Panc1 (cell line): Measurements from ENCODE around the gene LHFPL4. TPM values are rescaled to one million over a fixed set of nuclear protein-coding genes. Genes with fewer than 3 reads are reported as not detected.

Experiments used
- ATAC-seq: fragments of 200-7000 bp; cut with Tn5 transposase; 2 replicates; pipeline ENCODE4 v1.9.1; 2020; ENCODE audit warnings: mild to moderate bottlenecking, moderate library complexity
- BruUV-seq: library from RNA; stranded (reverse); fragments of 400-500 nt; replicated peaks from 2 replicates; lab custom pipeline; 2021; lab: Mats Ljungman, UMichigan
- CTCF ChIA-PET: fragments of 300-600 bp; sonication (Branson Sonifier 250); formaldehyde crosslinking; loops from one replicate; lab custom pipeline; 2022; ENCODE audit warnings: antibody characterized with exemption; lab: Charles Lee
- POLR2A ChIA-PET: fragments of 300-600 bp; sonication (Branson Sonifier 250); formaldehyde crosslinking; loops from one replicate; lab custom pipeline; 2022; ENCODE audit warnings: antibody characterized with exemption; lab: Charles Lee
- DNase-seq: peaks from one replicate; pipeline ENCODE4 v3.0.0-alpha.2; 2010; ENCODE audit warnings: low read depth, low spot score
- H3K27ac ChIP-seq: 2 replicates; pipeline ENCODE4 v1.5.1; 2011; ENCODE audit warnings: mild to moderate bottlenecking, low read length, inconsistent platforms
- H3K27me3 ChIP-seq: fragments of 200-500 bp; sonication (Bioruptor generic); 2 replicates; pipeline ENCODE4 v1.6.0; 2014; ENCODE audit warnings: low read length, inconsistent platforms; ENCODE audit not compliant: control insufficient read depth, insufficient read depth
- H3K36me3 ChIP-seq: fragments of 200-500 bp; sonication (Bioruptor generic); 2 replicates; pipeline ENCODE4 v1.5.1; 2014; ENCODE audit warnings: inconsistent platforms, mild to moderate bottlenecking, low read length, moderate library complexity; ENCODE audit not compliant: control insufficient read depth, insufficient read depth
- H3K4me1 ChIP-seq: 2 replicates; pipeline ENCODE4 v1.5.1; 2011; ENCODE audit warnings: inconsistent platforms, mild to moderate bottlenecking, low read length, moderate library complexity; ENCODE audit not compliant: control insufficient read depth, insufficient read depth
- H3K4me3 ChIP-seq, 2 experiments: 2 replicates each; pipeline ENCODE4 v1.5.1; 2011 to 2012; ENCODE audit warnings: low read depth in 2 of 2, low read length in 2 of 2, mild to moderate bottlenecking in 2 of 2, inconsistent platforms in 1 of 2, moderate library complexity in 1 of 2
- H3K9me3 ChIP-seq: fragments of 200-500 bp; sonication (Bioruptor generic); 2 replicates; pipeline ENCODE4 v1.5.1; 2014; ENCODE audit warnings: low read depth, mild to moderate bottlenecking, inconsistent platforms, low read length, moderate library complexity; ENCODE audit not compliant: control insufficient read depth, insufficient read depth
- CTCF ChIP-seq: fragments of 450-650 bp; IDR thresholded peaks from 2 replicates; pipeline ENCODE4 v1.5.1; 2017; ENCODE audit warnings: mild to moderate bottlenecking
- POLR2AphosphoS5 ChIP-seq: IDR thresholded peaks from 2 replicates; pipeline ENCODE4 v1.6.1; 2012; ENCODE audit warnings: mild to moderate bottlenecking, low read depth, low read length, moderate library complexity
- REST ChIP-seq, 2 experiments: IDR thresholded peaks; 2 replicates each; pipeline ENCODE4 v1.6.1; 2011 to 2012; ENCODE audit warnings: low read depth in 2 of 2, control low read depth in 1 of 2, low read length in 1 of 2, mild to moderate bottlenecking in 1 of 2, moderate library complexity in 1 of 2; ENCODE audit not compliant: insufficient read depth in 1 of 2
- SIN3A ChIP-seq: IDR thresholded peaks from 2 replicates; pipeline ENCODE4 v1.6.1; 2012; ENCODE audit warnings: low read depth, mild to moderate bottlenecking, low read length, moderate library complexity, borderline replicate concordance; ENCODE audit not compliant: insufficient read depth
- TCF7L2 ChIP-seq: IDR thresholded peaks from 2 replicates; pipeline ENCODE4 v1.6.1; 2011; ENCODE audit warnings: mild to moderate bottlenecking, low read depth, low read length, inconsistent platforms
- in situ Hi-C: cut with HindIII; loops from 2 replicates; pipeline ENCODE4 v1.10.0; 2016; ENCODE audit warnings: low sequenced_read_pairs, low pct_unique_long_range_greater_than_20kb
- intact Hi-C: fragments of 100-400 bp; cut with micrococcal nuclease; formaldehyde crosslinking; loops from one replicate; pipeline ENCODE4 v1.10.0; 2022; ENCODE audit not compliant: unreplicated experiment
- total RNA-seq: library from RNA; stranded (reverse); gene quantifications from one replicate; pipeline ENCODE4 v1.2.1, GENCODE V29; 2021; ENCODE audit not compliant: unreplicated experiment

The LHFPL4 gene
- total RNA-seq, 1 experiment from 2014 or later, result not detected

GRCh38 chr3:9542182-9542581, 11.4 kb downstream of the LHFPL4 start:
- POLR2A ChIA-PET, result no interaction called here
- Histone ChIP-seq H3K9me3 (no peaks in the 10 kb centered on the region), H3K36me3 (no peaks in the 10 kb centered on the region), H3K4me3 (no peak overlapping the region), H3K4me1 (no peaks in the 10 kb centered on the region), H3K27me3 (no peaks in the 10 kb centered on the region; the same call in 1 of the 2 replicates), H3K27ac (no peak overlapping the region)
- TF ChIP-seq TCF7L2 (no peak), POLR2AphosphoS5 (no peak), CTCF (no peak), SIN3A (no peak), REST (IDR thresholded peaks at IDR 0.05; ENCODE audit: insufficient read depth in 1 of 2, low read depth in 2 of 2, low read length in 1 of 2) (no peak)
- intact Hi-C loops (no loop called here), in situ Hi-C loops (no loop called here)
- CTCF ChIA-PET, result interaction anchor here (0.6 kb wide), 1 partner anchor 365 kb away, joined by 9 read pairs; no protein-coding TSS in a partner anchor
- ATAC-seq (no peak), DNase-seq (no peak)
- BruUV-seq, result no TSS peak

GRCh38 chr3:9536212-9536611, 17.4 kb downstream of the LHFPL4 start:
- no peak overlapping the region for H3K27ac ChIP-seq
- peaks cover 5% of the 10 kb centered on the region for H3K27me3 ChIP-seq
- TF ChIP-seq TCF7L2 (no peak), CTCF (no peak), SIN3A (no peak), POLR2AphosphoS5 (no peak), REST (IDR thresholded peaks at IDR 0.05; ENCODE audit: insufficient read depth in 1 of 2, low read depth in 2 of 2, low read length in 1 of 2) (no peak)
- BruUV-seq, result no TSS peak
- in situ Hi-C loops (no loop called here), intact Hi-C loops (no loop called here)
- no peak for DNase-seq
- no peaks in the 10 kb centered on the region for H3K9me3 ChIP-seq
- no peak overlapping the region for H3K4me3 ChIP-seq
- no peak for ATAC-seq
- no peaks in the 10 kb centered on the region for H3K4me1 ChIP-seq
- POLR2A ChIA-PET, result interaction anchor here (0.5 kb wide), 1 partner anchor 10 kb away, joined by 3 read pairs; no protein-coding TSS in a partner anchor
- CTCF ChIA-PET, result no interaction called here
- H3K36me3 ChIP-seq, result no peaks in the 10 kb centered on the region
